T-helper 22 cell (primary cell): Measurements from ENCODE around the gene TAL1.

Experiments
- DNase-seq: peaks from one replicate; pipeline ENCODE4 v3.0.0-alpha.2; 2020; ENCODE audit warnings: low read depth

TAL1 gene

DNA sequence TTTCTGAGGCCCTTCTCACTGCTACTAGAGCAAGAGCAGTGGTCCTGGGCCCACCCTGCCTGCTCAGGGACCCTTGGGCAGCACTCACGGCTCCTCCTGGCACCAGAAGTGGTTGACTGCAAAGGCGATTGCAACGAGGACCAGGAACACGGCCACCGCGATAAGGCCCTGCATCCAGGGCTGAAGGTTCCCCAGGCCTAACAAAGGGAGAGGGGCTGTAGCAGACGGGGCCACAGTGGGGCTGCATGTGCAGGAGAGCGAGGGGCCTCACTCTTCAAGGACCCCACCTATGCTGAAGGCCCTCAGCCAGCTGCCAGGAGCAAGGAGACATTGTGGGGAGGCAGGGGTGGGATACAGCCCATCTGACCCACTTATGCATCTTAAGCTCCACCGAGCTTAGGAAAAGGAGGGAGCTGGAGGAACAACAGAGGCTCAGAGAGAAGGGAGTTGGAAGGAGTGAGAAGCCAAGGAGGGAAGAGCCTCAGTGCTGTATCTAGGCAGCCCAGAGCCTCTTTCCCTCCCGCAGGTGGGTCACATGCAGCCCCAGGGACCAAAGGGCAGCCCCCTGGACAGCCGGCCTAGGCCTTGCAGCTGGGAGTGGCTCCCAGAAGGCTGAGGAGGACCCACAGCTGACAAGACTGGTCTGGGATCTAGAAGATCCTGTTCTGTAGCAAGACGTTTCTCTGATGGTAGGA, 44.6 kb downstream of the TAL1 start:
- DNase-seq: no peak

DNA sequence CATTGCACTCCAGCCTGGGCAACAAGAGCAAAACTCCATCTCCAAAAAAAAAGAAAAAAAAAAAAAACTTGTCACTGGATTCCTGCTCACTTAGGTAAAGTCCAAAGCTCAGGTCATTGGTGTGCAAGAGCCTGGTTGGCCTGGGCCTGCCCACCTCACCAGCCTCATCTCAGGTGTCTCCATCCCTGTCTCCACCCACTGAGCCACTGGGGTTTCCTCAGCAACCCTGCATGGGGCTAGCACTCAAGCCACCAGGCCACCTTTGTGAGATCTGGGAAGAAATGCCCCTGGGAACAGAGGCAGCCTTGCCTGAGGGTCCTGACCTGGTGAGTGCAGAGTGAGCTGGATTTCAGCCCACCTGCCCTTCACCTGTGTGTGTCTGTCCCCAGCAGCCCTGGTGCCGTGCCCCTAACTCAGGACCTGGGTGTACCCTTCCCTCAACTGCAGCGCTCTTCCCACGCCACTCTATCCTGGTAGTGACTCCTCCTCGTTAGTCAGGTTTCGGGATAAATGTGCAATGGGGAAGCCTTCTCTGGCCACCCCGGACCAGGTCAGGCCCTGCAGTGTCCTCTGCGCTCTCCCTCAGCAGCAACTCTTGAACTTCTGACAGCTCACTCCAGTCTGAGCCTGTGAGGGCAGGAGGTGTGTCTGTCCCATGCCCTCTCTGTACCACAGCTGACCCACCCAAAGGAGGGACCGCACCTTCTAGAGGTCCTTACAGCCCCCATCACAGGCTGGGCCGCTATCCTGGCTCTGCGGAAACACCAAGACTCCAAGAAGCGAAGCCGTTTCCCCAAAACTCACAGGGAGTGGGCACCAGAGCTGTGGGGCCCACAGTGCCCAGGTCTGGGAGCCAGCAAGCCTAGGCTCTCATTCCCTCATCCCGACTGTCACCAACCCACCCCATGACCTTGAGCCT, 45.5 kb downstream of the TAL1 start:
- DNase-seq: no peak

DNA sequence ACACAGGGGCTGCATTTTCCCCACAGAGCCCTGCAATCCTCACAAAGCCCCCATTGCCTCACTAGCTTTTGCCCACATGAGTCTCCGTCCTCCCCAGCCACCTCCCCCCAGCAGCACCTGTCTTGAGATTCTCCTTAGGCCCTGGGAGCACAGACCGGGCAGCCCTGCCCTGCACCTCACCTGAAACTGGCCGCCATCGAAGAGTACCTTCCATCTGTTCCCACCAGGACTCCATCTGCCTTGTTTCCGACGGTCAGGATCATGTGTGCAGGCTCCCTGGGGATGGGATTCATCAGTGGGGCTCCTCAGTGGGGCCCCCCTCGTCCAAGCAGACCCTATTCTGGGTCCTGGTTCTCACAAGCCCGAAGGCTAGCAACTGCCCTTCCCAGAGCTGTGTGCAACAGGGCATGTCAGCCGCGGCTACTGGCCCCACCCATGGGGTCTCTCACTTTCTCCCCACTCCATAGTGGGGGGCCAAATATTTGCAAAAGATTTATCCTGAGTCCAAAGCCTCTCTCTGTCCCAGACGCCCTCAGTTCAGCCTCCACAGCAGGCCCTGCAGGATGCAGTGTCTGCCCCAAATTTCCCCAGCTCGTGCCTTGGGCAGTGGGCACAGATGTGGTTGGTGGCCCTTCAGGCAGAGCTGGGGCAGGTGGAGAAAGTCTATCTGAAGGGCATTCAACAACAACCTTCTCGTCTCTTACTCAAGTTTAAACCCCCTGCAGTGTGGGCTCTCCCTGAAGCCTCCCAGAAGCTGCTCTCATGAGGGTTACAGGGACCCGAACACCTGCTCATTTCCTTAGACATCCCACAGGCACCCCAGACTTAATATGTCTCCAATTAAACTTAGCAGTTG, 47.0 kb downstream of the TAL1 start:
- DNase-seq: no peak

DNA sequence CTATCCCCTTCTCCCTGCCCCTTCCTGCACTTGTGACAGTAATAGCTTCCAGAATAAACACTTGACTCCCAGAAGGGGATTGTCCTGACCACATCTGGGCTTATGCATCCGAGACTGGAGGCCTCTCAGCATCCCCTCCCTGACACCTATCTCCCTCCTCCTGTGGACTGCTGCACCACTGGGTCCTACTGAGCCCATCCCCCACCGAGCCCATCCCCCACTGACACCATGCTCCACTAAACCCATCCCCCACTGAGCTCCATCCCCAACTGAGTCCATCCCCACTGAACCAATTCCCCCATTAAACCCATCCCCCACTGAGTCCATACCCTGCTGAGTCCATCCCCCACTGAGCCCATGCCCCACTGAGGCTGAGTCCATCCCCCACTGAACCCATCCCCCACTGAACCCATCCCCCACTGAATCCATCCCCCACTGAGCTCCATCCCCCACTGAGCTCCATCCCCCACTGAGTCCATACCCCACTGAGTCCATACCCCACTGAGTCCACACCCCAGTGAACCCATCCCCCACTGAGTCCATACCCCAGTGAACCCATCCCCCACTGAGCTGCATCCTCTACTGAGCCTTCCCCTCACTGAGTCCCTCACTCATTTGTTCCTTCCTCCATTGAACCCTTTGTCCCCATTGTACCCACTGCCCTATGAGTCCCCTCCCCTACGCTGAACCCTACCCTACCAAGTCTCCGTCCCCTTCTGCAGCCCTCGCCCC, 47.8 kb downstream of the TAL1 start:
- no peak for DNase-seq

DNA sequence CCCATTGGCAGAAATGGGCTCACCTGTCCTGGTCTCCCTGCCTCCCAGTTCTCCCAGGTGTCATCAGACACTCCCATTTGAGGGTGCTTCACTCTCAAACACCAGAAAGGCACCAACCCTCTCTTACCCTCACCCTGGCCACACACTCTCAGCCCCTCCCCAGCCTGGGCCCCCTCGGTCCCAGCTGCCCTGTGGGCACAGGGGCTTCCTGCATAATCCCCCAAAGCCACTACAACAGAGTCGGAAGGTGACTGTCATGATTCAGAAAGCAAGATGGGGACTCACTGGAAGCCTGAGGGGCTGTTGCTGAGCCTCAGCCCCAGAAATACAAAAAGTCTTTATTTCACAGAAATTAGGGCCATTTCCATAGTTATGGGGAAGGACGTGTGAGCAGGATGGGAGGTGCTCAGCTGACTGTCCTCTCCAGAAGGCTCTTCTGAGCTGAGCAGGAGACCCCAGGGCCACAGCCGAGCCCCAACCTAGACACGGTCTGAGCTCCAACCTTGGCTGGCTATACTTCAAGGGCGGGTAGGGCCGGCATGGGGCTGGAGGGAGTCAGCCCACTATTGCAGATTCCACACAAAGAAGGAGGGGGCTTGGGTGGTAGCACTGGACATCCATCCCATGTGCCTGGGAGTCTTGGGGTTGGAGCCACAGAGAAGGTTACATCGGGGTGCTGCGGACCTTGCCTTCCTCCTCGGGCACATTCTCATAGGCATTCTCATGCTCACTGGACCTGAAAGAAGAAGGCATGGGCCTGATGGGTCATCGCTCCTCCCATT, 48.5 kb downstream of the TAL1 start:
- DNase-seq: no peak

DNA sequence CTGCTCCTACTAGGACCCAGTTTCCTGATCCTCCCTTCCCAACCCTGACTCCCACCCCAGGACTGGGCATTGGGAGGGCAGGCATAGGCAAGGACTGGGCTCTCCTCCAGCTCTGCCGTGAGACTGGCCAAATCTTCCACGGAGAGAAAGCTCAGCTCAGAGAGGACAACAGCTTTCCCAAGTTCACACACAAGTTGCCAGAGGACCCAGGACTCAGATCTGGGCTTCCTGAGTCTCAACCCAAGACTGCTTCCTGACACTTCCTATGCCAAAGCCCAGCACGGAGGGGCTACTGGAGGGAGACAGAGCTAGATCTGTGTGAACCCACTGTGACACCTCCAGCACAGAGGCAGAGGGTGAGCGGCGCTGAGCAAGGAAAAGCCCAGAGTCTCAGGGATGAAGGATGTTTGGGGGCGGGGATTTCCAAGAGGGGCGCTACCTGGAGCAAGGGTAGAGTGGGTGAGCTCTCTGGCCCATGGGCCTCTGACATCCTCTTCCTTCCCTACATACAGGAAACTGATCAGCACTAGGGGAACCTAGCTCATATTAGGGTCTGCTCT, 49.3 kb downstream of the TAL1 start:
- DNase-seq: no peak

DNA sequence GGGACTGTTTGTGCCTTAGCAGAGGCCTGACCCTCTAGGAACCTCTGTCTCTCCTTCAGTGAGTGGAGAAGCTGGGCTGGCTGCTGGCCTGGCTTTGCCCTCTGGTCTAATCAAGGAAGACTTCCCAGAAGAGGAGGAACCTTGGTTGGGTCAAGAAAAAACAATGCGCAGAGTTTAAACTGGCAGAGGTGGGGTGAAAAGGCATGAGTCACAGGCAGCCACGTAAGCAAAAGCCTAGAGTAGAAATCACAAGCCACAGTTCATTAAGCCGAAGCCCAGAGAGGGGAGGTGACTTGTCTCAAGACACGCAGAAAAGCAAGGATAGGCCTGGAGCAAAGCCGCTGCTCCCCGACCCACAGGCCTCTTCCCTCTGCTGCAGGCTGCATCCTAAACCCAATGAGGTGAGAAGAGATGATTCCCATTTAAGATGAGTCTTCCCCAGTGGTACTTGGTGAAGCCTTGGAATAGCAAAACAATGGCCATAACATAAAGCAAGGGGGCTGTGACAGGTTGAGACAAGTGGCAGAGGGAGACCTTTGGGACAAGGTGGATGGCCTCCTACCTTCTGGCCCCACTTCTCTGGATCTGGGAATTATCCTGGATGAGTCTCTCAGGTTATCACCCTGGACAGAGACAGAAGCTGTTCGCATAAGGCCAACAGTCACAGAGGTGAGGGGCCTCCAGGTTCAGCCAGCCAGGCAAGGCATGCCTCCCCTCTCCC, 49.9 kb downstream of the TAL1 start:
- DNase-seq: no peak

DNA sequence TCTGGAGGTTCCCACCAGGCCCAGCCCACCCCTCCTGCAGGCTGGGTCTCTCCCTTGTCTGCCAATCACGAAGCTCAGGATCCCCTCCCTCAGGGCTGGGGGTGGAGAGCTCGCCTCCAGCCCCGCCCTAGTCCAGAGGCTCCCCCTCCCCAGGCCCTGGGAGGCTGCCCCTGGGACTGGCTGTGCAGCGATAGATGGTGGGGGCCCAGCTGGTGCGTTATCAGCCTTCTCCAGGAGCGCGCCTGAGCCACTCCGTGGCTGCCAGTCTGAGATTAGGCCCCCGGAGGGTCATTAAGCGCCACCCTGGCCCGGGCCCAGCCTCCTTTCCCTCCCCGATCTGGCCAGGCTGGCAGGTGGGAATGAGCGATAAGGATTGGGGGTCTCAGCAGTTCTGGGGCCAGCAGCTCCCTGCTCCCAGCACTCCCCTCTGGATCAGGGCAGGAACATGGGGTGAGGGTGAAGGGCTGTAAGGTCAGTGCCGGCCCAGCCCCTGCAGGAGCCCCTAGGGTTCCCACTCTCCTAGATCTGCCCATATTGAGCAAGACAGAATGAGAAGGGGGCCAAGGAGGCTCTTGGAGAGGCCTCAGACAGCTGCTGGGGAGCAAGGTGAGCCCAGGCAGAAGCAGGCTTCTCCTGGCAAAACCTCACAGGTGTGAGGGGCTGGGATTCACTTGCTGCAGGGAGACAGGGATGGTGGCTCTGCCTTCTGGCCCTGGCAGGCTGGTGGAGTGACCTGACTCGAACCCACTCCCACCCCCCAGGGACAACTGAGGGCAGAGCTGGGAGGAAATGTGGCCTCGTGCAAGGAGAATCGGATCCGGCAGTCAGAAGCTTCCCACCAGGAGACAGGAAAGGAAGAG, 50.7 kb downstream of the TAL1 start:
- DNase-seq: no peak

DNA sequence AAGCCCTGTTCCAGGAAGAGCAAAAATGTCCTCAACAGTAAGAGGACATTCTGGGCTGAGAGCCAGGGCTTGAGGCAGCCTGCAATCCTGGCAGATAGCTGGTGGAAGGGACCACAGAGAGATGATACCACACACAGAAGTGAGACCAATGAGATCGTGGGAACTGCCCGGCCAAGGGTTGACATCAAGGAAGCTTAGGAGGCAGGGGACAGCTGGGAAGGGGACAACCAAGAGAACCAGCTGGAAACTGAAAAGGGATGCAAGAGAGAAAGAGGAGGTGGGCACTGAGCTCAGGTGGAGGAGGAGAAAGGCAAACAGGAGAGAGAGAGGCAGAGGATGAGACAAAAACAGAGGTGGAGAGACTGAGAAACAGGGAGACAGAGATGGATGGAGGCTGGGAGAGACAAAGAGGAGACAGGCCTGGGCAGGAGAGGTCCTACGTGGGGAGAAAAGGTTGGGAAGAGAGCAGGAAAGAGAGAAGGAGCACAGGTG, 51.4 kb downstream of the TAL1 start:
- DNase-seq: no peak

DNA sequence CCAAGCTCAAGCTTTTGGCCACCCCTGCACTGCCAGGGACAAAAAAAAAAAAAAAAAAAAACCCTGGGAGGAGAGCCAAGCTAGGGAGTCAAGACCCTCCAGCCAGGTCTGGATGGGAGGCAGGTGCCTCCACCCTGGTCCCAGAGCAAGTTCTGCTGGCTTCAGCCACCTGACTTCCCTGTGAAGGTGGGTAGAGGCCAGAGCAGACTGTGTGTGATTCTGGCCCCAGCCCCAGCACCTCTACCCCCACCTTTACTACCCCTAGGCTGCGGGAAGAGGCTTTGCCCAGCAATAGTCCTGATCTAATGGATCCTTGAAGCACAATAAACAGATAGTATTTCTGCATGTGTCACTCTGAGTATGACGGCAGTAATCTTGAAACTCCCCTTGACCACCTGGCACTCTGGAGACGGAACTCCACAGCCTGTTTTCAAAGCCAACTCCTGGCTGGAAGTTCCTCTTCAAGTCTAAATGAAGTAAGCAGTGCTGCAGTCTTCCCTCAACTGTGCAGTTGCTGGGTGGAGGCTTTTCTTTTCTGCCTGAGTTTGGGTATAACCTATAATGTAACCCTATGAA, 51.9 kb downstream of the TAL1 start:
- DNase-seq: no peak

DNA sequence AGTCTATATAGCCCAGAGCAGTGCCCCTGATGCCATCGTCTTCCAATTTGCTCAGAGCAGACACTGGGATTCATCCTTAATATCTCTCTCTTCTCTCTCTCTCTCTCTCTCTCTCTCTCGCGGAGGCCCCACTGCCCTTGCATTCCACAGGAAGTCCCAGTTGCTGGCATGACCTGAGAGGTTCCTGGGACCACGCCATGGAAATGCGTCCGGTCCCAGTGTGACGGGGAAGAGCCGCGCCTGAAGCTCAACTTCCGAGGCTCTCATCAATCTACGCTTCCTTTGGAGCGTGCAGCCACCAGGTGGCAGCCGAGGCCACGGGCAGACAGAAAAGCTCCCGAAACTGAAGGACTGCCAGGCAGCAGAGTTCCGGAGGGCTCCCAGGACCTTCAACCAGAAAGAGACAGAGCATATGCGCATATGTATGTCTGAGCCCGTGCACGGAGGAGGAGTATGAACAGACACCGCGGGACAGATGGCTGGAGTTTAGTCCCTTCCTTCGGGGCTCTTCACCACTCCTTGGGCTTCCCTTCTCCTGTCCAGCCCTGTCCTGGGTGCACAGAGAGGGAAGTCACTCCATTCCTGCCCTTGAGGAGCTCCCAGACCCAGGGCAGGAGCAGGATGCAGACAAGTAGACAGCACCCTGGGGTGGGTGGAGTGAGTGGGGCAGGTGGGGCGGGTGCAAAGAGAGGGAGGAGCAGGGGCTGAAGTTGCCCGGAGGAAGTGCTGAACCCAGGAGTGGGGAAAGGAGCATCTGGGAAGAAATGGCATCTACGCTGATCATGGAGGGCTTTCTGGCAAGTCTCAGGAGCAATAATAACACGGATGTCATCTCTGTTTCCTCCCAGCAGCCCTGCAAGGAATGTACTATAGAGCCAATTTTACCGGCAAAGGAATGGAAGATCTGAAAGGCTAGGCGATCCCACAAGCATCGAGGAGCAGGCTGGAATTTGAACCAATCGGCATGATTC, 52.7 kb downstream of the TAL1 start:
- DNase-seq: peak; percentile 22

DNA sequence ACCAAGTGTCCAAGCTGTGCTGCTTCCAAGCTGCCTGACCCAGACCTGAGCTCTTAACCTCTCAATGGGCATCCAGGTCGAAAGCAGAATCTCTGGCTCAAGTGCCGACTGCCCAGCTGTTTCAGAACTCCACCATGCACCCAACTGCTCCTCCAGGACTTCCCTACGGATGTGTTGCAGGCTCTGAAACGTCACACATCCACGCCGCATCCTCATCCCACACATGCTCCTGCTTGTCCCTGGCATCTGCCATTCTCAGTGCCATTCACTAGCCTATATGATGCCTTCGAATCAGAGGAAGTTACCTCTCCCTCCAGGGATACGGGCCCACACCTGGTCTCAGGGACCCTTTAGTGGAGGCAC, 53.4 kb downstream of the TAL1 start:
- no peak for DNase-seq

DNA sequence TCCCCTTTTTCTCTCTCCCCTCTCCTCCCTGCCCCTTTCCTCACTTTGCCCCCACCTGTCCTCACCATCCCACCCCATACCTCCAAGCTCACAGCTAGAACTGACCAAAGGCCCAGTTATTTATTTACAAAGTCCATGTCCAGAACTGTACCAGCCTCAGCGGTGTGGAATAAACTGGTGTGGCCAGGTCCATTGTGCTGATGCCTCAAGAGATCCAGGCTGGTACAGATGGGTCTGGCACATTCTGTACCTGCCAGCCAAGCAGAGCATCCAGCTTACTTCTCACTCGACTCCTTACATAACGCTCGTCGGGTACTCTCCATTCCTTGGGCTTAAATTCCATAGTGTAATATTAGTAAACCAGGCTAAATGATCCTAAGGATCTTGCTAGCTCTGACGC, 54.0 kb downstream of the TAL1 start:
- no peak for DNase-seq

DNA sequence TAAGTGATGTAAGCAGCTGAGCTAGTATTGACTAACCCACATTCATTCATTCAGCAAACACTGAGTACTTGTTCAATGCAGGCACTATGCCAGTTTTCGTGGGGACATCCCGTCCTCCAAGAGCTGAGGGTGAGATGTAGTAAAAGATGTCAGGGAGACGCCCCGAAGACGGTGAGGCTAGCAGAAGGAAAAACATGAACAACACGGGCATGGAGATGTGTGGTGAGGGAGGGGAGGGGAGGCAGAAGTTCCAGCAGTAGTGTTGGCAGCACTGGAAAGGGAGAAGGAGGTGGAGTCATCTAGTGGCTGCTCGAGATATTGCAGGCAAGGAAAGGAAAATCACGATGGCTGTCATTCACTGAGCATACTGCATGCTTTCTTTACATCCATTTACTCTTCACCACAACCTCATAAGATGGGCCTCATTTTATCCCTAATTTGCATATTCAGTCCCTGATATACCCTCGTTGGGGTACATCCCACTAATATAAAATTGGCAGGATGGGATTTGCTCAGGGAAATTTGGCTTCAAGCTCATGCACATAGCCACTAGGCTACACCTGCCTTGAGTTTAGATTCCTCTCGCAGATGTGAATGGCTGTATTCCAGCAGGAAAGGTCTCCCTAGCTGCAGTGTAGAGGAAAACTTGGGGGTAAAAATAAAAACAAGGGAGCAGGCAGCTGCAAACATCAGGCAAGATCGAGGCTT, 56.6 kb downstream of the TAL1 start:
- DNase-seq: no peak

DNA sequence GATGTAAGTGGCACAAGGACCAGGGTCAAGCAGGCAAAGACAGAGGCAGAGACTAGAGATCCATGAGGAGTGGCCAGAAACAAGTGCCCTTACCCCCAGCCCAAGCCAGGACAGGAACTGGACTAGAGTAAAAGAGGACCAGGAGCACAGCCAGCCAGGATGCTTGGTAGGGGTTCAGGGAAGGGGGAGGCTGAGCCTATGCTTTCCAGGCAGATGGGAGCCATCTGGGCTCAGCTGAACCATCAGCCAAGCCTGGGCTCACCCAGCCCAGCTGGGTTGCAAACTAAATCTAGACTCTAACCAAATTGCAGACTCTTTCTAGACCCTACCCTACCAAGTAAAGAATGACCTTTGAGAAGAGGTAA, 57.4 kb downstream of the TAL1 start:
- DNase-seq: no peak

DNA sequence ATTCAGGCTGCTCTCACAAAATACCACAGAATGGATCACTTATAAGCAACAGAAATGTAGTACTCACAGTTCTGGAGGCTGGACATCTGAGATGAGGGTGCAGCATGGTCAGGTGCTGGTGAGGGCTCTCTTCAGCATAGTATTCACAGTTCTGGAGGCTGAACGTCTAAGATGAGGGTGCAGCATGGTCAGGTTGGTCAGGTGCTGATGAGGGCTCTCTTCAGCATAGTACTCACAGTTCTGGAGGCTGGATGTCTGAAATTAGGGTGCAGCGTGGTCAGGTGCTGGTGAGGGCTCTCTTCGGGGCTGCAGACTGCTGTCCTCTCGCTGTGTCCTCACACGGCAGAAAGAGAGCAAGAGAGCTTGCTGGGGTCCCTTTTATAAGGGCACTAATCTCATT, 59.2 kb downstream of the TAL1 start:
- no peak for DNase-seq
